ENCODE measurements around the gene CDC42EP1.

DNA sequence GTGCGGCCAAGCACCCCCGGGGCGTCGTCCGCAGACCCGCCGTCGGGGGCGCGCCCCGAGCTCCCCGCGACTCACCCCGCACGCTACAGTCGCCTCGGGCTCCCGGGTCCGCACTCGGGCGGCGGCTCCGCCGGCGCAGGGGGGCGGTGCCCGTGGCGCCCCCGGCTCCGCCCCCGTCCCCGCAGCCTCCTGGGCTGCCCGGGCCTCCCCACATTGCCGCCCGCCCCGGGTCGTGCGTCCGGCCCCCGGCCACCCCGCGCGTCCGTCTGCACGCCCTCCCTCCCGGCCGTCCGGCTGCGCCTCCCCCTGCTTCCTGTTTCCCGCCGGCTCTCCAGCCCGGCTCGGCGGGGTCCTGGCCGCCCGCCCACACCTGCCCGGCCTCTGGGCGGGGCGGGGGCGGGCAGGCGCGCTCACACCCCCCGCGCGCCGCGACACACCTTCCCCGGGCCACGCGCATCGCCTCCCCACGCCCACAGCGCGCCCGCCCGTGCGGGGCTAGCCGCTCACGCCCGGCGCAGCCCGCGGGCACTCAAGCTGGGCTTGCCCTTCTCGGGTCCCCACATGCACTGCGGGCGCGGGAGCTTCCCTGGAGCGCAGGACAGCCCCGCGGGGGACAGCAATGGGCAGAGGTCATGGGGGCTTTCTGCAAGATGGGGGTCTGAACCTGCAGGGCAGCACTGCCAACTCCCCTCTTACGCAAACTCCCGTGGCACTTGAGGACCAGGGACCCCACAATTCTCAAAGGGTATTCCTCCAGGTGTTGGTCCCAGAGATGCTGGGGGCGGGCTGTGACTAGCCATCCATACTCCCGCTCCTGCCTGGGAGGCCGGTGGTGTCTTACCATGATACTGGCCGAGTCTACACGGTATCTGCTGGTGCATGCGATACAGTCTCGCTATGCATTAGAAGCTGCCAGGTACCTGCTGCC, 40.7 kb upstream of the CDC42EP1 start, which contains the start of gene CARD10:
- no peak for TF ChIP-seq CTCF (conservative IDR thresholded peaks at IDR 0.05; ENCODE audit: low read depth in 2 of 2)
- TF ChIP-seq POLR2AphosphoS5 (IDR thresholded peaks at IDR 0.05; ENCODE audit: low read depth), result 0 out of 2 replicates have a peak, but pooled peaks have one; percentile 28
- no peak for TF ChIP-seq NANOG (IDR thresholded peaks at IDR 0.05; ENCODE audit: borderline replicate concordance)
- no peak for TF ChIP-seq EZH2 (IDR thresholded peaks at IDR 0.05; ENCODE audit: low read depth, unreplicated experiment)
- no peak for TF ChIP-seq JUNB (IDR thresholded peaks at IDR 0.05; ENCODE audit: unreplicated experiment)
- TF ChIP-seq EZH2phosphoT487 (IDR thresholded peaks at IDR 0.05; ENCODE audit: unreplicated experiment), result no peak
- TF ChIP-seq REST (IDR thresholded peaks at IDR 0.05; ENCODE audit: unreplicated experiment), result no peak
- TF ChIP-seq CREB1 (CRISPR knock-in tag; IDR thresholded peaks at IDR 0.05; ENCODE audit: low read depth), result no peak
- TF ChIP-seq ETS1 (IDR thresholded peaks at IDR 0.05), result no peak; the same call in 1 of the 2 replicates
- TF ChIP-seq ZNF462 (CRISPR knock-in tag; IDR thresholded peaks at IDR 0.05), result no peak
- TF ChIP-seq ZNF114 (CRISPR knock-in tag; IDR thresholded peaks at IDR 0.05), result no peak
- no peak for TF ChIP-seq ZNF331 (CRISPR knock-in tag; IDR thresholded peaks at IDR 0.05; ENCODE audit: low read depth)
